C4-2B (cell line): Measurements from ENCODE around the gene OR5C1.

Experiments used
- ZFX ChIP-seq: fragments of 450-650 bp; IDR thresholded peaks from 2 replicates; pipeline ENCODE4 v1.6.1; 2017
- TF ChIP-seq, protein P1 (sequence below): fragments of 450-650 bp; conservative IDR thresholded peaks from 2 replicates; pipeline ENCODE4 v1.5.1; 2017; ENCODE audit warnings: mild to moderate bottlenecking

DNA sequence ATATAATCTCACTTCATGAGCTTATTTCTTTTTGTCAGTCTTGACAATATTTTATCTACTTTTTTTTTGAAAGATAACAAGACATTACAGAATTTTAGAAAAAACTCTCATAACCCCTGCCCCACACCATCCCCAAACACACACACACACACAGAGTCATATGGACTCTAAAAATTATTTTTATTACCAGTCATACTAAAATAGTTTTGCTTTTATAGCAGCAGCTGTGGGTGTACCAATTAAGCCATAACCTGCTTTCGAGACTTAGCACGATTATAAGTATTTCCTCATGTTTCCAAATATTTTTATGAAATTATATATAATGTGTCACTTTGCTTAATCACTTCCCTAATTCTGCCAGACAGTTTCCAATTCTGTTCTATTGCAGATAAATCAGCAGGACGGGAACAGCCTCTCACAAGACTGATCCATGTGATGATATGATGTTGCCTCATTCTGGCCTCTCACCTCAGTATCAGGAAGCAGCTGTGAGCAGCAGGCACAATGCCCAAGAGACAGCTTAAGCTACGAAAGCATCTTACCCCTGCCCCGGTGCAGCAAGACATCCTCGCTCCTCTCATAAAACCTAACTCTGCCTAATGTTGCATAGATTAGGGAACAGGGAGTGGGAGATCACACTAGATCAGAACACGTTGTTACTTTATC lies 32.7 kb downstream of the OR5C1 start:
- TF ChIP-seq, protein P1, sequence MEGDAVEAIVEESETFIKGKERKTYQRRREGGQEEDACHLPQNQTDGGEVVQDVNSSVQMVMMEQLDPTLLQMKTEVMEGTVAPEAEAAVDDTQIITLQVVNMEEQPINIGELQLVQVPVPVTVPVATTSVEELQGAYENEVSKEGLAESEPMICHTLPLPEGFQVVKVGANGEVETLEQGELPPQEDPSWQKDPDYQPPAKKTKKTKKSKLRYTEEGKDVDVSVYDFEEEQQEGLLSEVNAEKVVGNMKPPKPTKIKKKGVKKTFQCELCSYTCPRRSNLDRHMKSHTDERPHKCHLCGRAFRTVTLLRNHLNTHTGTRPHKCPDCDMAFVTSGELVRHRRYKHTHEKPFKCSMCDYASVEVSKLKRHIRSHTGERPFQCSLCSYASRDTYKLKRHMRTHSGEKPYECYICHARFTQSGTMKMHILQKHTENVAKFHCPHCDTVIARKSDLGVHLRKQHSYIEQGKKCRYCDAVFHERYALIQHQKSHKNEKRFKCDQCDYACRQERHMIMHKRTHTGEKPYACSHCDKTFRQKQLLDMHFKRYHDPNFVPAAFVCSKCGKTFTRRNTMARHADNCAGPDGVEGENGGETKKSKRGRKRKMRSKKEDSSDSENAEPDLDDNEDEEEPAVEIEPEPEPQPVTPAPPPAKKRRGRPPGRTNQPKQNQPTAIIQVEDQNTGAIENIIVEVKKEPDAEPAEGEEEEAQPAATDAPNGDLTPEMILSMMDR = no peak
- TF ChIP-seq ZFX = no peak
